ENCODE measurements around the gene RERE.

DNA sequence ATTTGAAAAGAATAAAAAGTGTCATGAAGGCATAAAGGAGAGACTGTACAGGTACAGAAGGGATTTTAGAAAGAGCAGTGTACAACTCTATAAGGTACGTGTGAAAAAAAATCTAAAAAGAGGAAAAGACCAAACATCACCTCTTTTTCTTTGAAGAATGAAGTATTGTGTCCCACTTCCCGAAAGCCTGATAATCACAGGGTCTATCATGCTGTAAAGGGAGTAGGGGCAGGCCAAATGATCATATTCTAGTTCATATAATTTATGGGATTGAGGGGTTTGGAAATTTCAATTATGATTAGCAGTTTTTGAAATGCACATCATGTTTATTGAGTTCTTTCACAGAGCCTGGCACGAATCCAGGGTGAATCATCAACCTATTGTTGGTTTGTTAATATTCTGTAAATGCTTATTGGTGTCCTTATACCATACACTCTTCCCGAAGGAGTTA is 910 bp upstream of the RERE start:
- TF ChIP-seq, protein P1, sequence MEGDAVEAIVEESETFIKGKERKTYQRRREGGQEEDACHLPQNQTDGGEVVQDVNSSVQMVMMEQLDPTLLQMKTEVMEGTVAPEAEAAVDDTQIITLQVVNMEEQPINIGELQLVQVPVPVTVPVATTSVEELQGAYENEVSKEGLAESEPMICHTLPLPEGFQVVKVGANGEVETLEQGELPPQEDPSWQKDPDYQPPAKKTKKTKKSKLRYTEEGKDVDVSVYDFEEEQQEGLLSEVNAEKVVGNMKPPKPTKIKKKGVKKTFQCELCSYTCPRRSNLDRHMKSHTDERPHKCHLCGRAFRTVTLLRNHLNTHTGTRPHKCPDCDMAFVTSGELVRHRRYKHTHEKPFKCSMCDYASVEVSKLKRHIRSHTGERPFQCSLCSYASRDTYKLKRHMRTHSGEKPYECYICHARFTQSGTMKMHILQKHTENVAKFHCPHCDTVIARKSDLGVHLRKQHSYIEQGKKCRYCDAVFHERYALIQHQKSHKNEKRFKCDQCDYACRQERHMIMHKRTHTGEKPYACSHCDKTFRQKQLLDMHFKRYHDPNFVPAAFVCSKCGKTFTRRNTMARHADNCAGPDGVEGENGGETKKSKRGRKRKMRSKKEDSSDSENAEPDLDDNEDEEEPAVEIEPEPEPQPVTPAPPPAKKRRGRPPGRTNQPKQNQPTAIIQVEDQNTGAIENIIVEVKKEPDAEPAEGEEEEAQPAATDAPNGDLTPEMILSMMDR (conservative IDR thresholded peaks at IDR 0.05; ENCODE audit: low read length): no peak
- no peak for TF ChIP-seq EZH2phosphoT487 (IDR thresholded peaks at IDR 0.05; ENCODE audit: borderline replicate concordance, low read depth, low read length)

Data from OCI-LY7 (cell line).